GM12865 (cell line): ENCODE results near the gene CD38.
A peak's percentile ranks its signal among the peaks of the same experiment; 100 is the strongest.

Source experiments
- DNase-seq: peaks from one replicate; pipeline ENCODE4 v3.0.0; 2010; ENCODE audit warnings: low read depth
- H3K4me3 ChIP-seq: 2 replicates; pipeline ENCODE4 v1.5.1; 2011; ENCODE audit warnings: mild to moderate bottlenecking, low read depth, low read length, control low read depth
- TF ChIP-seq, protein P1 (sequence below): IDR thresholded peaks from 2 replicates; pipeline ENCODE4 v1.5.1; 2011; ENCODE audit warnings: low read length, control low read depth, low read depth, inconsistent platforms; ENCODE audit not compliant: insufficient read depth; ENCODE audit errors: missing control alignments

CD38 gene

GRCh38 chr4:15882675-15883086 is 104.6 kb downstream of the CD38 start:
- TF ChIP-seq, protein P1, sequence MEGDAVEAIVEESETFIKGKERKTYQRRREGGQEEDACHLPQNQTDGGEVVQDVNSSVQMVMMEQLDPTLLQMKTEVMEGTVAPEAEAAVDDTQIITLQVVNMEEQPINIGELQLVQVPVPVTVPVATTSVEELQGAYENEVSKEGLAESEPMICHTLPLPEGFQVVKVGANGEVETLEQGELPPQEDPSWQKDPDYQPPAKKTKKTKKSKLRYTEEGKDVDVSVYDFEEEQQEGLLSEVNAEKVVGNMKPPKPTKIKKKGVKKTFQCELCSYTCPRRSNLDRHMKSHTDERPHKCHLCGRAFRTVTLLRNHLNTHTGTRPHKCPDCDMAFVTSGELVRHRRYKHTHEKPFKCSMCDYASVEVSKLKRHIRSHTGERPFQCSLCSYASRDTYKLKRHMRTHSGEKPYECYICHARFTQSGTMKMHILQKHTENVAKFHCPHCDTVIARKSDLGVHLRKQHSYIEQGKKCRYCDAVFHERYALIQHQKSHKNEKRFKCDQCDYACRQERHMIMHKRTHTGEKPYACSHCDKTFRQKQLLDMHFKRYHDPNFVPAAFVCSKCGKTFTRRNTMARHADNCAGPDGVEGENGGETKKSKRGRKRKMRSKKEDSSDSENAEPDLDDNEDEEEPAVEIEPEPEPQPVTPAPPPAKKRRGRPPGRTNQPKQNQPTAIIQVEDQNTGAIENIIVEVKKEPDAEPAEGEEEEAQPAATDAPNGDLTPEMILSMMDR = peak; percentile 90
- peak; percentile 86 for DNase-seq
- H3K4me3 ChIP-seq = no peak overlapping the region

DNA sequence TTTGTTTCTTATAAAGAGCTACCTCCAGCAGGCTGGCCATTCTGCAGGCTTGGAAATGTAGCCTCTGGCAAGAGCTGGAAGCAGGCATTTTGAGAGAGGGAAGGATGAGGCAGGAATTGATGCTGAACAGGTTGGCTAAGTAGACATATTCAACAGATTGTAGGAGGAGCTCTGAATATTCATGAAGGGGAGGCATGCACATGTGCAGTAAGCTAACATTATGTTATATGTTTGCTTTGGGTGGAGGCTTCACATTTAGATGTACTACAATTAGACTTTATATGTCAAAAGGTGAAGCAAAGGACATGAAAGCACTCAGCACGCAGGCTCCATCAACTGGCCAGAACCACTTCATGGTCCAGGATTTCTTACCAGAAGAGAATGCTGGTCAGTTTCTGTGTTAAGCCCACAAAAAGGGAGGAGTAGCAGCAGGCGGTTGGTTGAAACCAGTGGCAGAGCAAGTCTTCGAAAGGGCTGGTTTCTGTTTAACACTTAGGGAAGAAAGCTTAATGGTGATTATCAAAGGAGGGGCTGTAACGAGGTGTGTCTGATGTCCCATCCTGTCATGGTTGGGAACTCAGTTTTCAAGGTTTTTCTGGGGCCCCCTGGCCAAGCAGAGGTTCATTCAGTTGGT is 105.6 kb downstream of the CD38 start:
- H3K4me3 ChIP-seq = no peak overlapping the region
- no peak for DNase-seq
- TF ChIP-seq, protein P1 = no peak

- TF ChIP-seq, protein P1 = no peak
- H3K4me3 ChIP-seq = no peak overlapping the region
These were observed 106.5 kb downstream of the CD38 start for GRCh38 chr4:15884666-15885065.

GRCh38 chr4:15885422-15885821 is 107.3 kb downstream of the CD38 start:
- TF ChIP-seq, protein P1 = no peak

More at GRCh38 chr4:15884666-15885065, 106.5 kb downstream of the CD38 start:
- DNase-seq = no peak

GRCh38 chr4:15888515-15888914 is 110.4 kb downstream of the CD38 start:
- TF ChIP-seq, protein P1 = no peak
- no peak overlapping the region for H3K4me3 ChIP-seq
- DNase-seq = no peak

More at GRCh38 chr4:15885422-15885821, 107.3 kb downstream of the CD38 start:
- DNase-seq = no peak
- H3K4me3 ChIP-seq = no peak overlapping the region

DNA sequence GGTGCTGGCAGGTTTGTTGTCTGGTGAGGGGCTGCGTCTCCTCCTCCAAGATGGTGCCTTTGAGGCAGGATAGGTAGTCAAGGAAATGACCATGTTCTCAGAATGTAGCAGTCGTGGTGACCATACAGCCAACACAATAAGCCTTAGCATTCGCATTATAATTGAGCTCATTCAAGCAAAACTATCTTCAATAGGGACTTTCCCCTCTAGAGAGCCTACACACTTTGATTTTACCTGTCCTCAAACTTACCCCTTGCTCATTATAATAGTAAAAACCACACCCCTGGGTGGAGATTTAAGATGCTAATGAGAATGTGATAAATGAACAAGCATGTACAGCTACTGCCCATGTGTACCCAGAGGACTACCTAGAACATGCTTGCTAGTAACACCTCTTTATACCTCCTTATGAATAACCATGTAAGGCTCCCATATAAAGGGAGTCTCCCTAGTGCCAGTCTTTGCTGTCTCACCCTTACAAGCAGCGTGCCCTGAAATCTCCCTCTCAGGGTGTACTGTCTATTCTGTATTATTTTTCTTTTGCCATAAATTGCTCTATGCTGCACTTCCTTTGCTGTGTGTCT is 112.2 kb downstream of the CD38 start:
- TF ChIP-seq, protein P1 = no peak
- DNase-seq = no peak
- no peak overlapping the region for H3K4me3 ChIP-seq
